GM21825 (cell line): ENCODE results near the gene PTPRZ1.

Source experiments
- ATAC-seq: cut with Tn5 transposase; IDR thresholded peaks from one replicate; pipeline ENCODE4 v1.9.1; 2021; ENCODE audit warnings: mild to moderate bottlenecking, moderate library complexity; ENCODE audit not compliant: unreplicated experiment

The PTPRZ1 gene

GRCh38 chr7:122103064-122103463 lies 230.1 kb downstream of the PTPRZ1 start:
- no peak for ATAC-seq
